ENCODE results near the gene HPCAL1. TPM values are rescaled to one million over a fixed set of nuclear protein-coding genes. Genes with fewer than 3 reads are reported as not detected.

The HPCAL1 gene
- total RNA-seq, 4 donors from 2014 or later, result 34.5 to 54.2 (median 41.3) TPM

DNA sequence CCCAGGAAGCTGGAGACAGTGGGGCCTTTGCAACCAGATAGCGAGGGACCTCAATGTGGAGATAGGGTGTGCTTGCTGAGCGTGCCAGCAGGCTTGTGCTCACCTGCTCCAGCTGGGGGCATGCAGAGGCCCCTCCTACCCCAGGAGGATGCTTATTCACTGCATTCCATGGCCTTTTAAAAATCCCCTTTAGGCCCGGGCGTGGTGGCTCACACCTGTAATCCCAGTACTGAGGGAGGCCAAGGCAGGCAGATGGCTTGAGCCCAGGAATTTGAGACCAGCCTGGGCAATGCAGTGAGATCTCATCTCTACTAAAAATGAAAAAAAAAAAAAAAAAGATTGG, 90.9 kb downstream of the HPCAL1 start:
- peaks cover 25 to 47% (median 35%) of the 10 kb centered on the region in 4 donors for H3K4me1 ChIP-seq
- H3K4me3 ChIP-seq, result no peak overlapping the region
- DNase-seq (ENCODE audit: extremely low spot score), result no peak
- 95% methylated on average over 4 of the region's 4 CpGs for WGBS
- H3K27me3 ChIP-seq, result no peaks in the 10 kb centered on the region
- H3K27ac ChIP-seq (replicated peaks in 1 of 4), result no peak overlapping the region
- H3K9me3 ChIP-seq, result no peaks in the 10 kb centered on the region
- intact Hi-C loops (cut with DNase I), result no loop called here
- no peak for TF ChIP-seq POLR2A (IDR thresholded peaks at IDR 0.05; ENCODE audit: low read depth)
- no peaks in the 10 kb centered on the region for H3K36me3 ChIP-seq

DNA sequence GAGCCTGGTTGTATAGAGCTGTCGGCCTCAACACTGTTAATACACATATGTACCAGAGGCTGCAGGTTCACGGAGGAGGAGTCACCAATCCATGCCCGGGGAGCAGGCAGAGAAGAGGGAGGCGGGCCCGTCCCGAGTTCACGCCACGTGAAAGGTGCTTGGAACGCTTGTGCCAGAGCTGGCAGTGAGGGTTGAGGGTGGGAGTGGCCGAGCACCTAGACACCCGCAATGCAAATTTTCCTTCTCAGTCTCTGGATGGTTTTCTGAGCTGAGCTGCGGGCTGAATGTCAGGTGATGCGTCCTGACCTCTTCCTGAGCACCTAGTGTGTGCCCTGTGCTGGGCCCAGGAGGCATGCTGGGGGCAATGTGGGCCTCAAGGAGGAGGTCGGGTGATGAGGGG, 93.2 kb downstream of the HPCAL1 start:
- 90% methylated on average over 12 of the region's 14 CpGs for WGBS

DNA sequence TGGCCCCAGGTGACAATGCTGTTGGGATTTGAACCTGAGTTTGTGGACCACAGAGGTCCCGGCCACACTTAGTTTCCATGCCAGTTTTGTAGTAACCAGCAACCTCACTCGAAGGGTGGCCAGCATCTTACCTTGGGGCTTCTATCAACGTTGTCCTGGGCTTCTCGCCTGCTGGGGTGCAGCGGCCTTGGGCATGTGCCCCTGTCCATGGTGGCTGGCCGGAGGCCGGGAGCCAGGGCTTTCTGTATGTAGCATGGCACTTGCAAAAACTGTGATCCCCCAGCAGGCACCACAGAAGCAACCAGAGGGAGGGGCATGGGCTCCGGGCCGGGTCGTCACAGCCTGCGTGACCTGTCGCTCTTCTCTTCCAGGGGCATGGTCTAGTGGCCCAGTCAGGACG, 93.8 kb downstream of the HPCAL1 start:
- no peak for DNase-seq (ENCODE audit: extremely low spot score)
- no peak for TF ChIP-seq POLR2A (IDR thresholded peaks at IDR 0.05; ENCODE audit: low read depth)
- no peak for TF ChIP-seq POLR2AphosphoS5 (IDR thresholded peaks at IDR 0.05)
- TF ChIP-seq, protein P1, sequence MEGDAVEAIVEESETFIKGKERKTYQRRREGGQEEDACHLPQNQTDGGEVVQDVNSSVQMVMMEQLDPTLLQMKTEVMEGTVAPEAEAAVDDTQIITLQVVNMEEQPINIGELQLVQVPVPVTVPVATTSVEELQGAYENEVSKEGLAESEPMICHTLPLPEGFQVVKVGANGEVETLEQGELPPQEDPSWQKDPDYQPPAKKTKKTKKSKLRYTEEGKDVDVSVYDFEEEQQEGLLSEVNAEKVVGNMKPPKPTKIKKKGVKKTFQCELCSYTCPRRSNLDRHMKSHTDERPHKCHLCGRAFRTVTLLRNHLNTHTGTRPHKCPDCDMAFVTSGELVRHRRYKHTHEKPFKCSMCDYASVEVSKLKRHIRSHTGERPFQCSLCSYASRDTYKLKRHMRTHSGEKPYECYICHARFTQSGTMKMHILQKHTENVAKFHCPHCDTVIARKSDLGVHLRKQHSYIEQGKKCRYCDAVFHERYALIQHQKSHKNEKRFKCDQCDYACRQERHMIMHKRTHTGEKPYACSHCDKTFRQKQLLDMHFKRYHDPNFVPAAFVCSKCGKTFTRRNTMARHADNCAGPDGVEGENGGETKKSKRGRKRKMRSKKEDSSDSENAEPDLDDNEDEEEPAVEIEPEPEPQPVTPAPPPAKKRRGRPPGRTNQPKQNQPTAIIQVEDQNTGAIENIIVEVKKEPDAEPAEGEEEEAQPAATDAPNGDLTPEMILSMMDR (IDR thresholded peaks at IDR 0.05), result no peak
- no peak for TF ChIP-seq EP300 (IDR thresholded peaks at IDR 0.05)
- Histone ChIP-seq H3K4me1 (peaks cover 21 to 45% (median 36%) of the 10 kb centered on the region in 4 donors), H3K9me3 (no peaks in the 10 kb centered on the region), H3K27ac (replicated peaks in 1 of 4) (no peak overlapping the region), H3K36me3 (no peaks in the 10 kb centered on the region), H3K4me3 (no peak overlapping the region), H3K27me3 (no peaks in the 10 kb centered on the region)
- WGBS, result 89% methylated on average over 2 of the region's 13 CpGs
- intact Hi-C loops (cut with DNase I), result no loop called here

More for the DNA sequence above, 93.2 kb downstream of the HPCAL1 start:
- no peak for TF ChIP-seq POLR2A (IDR thresholded peaks at IDR 0.05; ENCODE audit: low read depth)
- TF ChIP-seq, protein P1 (IDR thresholded peaks at IDR 0.05), result no peak
- no peak for TF ChIP-seq EP300 (IDR thresholded peaks at IDR 0.05)
- TF ChIP-seq POLR2AphosphoS5 (IDR thresholded peaks at IDR 0.05), result no peak
- Histone ChIP-seq H3K4me3 (no peak overlapping the region), H3K27ac (replicated peaks in 1 of 4) (no peak overlapping the region), H3K36me3 (no peaks in the 10 kb centered on the region), H3K9me3 (no peaks in the 10 kb centered on the region), H3K27me3 (no peaks in the 10 kb centered on the region), H3K4me1 (peaks cover 17 to 42% (median 31%) of the 10 kb centered on the region in 4 donors)
- intact Hi-C loops (cut with DNase I), result no loop called here
- DNase-seq (ENCODE audit: extremely low spot score), result no peak

DNA sequence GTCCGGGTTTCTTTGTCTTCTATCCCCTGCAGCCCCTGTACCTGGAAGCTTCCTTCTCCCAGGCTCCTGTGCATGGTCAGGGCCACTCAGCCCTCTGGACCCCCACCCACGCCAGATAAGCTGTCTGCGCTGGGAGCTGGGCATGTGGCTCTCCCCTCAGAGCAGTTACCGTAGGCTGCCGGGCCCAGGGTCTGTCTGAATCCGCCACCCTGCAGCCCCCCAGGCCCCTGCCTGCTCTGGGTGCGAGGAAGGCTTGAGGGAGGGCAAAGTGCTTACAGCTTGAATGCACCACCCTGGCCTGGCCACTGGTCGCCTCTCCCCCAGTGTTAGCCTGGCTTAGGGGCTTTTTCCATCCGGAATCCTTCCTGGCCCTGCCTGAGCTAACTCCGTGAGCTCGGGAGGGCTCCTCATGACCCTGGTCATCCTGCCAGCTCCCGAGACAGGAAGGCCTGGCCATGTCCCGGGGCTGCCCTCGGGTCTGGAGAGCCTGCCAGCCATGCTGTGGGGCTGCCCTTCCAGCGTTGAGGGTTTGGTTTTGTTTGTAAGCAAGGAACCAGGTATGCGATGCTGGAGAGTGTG, 94.7 kb downstream of the HPCAL1 start:
- no peak overlapping the region for H3K27ac ChIP-seq (replicated peaks in 1 of 4)
- H3K4me1 ChIP-seq, result peaks cover 27 to 55% (median 41%) of the 10 kb centered on the region in 4 donors
- WGBS, result 81% methylated on average over 8 of the region's 16 CpGs
- no peak for DNase-seq (ENCODE audit: extremely low spot score)
- intact Hi-C loops (cut with DNase I), result no loop called here
- TF ChIP-seq, protein P1 (IDR thresholded peaks at IDR 0.05), result no peak
- TF ChIP-seq POLR2A (IDR thresholded peaks at IDR 0.05; ENCODE audit: low read depth), result no peak
- TF ChIP-seq POLR2AphosphoS5 (IDR thresholded peaks at IDR 0.05), result no peak
- no peak for TF ChIP-seq EP300 (IDR thresholded peaks at IDR 0.05)
- no peaks in the 10 kb centered on the region for H3K9me3 ChIP-seq
- H3K36me3 ChIP-seq, result no peaks in the 10 kb centered on the region
- H3K4me3 ChIP-seq, result no peak overlapping the region
- H3K27me3 ChIP-seq, result no peaks in the 10 kb centered on the region

DNA sequence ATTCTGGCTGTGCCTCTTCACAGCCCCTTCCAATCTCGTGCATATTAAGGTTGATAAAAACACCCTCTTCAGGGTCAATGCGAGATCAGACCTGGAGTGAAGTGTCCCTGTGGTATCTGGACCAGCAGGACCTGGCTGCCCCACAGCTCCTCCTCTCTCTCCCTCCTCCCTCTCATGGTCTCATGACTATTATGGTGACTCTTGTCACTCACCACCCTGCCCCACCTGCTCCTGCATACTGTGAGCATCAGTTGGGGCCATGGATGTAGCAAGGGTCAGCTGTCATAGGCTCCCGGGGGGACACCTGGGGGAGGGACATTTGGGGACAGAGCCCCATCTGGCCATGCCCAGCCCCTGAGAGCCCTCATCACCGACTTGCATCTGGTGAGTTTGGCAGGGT, 95.2 kb downstream of the HPCAL1 start:
- no peak overlapping the region for H3K4me3 ChIP-seq
- peak overlapping the region in 1 of 4 donors; percentile 19 for H3K27ac ChIP-seq (replicated peaks in 1 of 4)
- WGBS, result 61% methylated on average over 4 of the region's 4 CpGs
- DNase-seq (ENCODE audit: extremely low spot score), result no peak
- peaks cover 27 to 55% (median 40%) of the 10 kb centered on the region in 4 donors for H3K4me1 ChIP-seq
- intact Hi-C loops (cut with DNase I), result no loop called here
- no peaks in the 10 kb centered on the region for H3K36me3 ChIP-seq
- H3K27me3 ChIP-seq, result no peaks in the 10 kb centered on the region
- no peaks in the 10 kb centered on the region for H3K9me3 ChIP-seq
- TF ChIP-seq POLR2AphosphoS5 (IDR thresholded peaks at IDR 0.05) (no peak), EP300 (IDR thresholded peaks at IDR 0.05) (no peak), POLR2A (IDR thresholded peaks at IDR 0.05; ENCODE audit: low read depth) (no peak)
- TF ChIP-seq, protein P1 (IDR thresholded peaks at IDR 0.05), result no peak
